ENCODE results near the gene LY6G5B.

- no peak for TF ChIP-seq EP300 (IDR thresholded peaks at IDR 0.05; ENCODE audit: borderline replicate concordance in 1 of 2, low read depth in 1 of 2, low read length in 1 of 2)
- TF ChIP-seq, protein P1, sequence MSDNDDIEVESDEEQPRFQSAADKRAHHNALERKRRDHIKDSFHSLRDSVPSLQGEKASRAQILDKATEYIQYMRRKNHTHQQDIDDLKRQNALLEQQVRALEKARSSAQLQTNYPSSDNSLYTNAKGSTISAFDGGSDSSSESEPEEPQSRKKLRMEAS (IDR thresholded peaks at IDR 0.05; ENCODE audit: low read depth) = no peak
- TF ChIP-seq CTCF (IDR thresholded peaks at IDR 0.05) = no peak
- TF ChIP-seq TAF1 (IDR thresholded peaks at IDR 0.05; ENCODE audit: borderline replicate concordance, low read depth, low read length) = no peak
Observed at GRCh38 chr6:31662124-31662723, 7.6 kb upstream of the LY6G5B start.

All from SK-N-SH (cell line).